GM21515 (cell line): ENCODE measurements around the gene SFTPB.
"Not testable (repeated sequence)": the region's sequence is repeated elsewhere in the genome, so short reads cannot be mapped to it uniquely, and the experiment has no call there.

Source experiments
- ATAC-seq: cut with Tn5 transposase; IDR thresholded peaks from one replicate; pipeline ENCODE4 v1.9.1; 2021; ENCODE audit not compliant: unreplicated experiment

Gene SFTPB

DNA sequence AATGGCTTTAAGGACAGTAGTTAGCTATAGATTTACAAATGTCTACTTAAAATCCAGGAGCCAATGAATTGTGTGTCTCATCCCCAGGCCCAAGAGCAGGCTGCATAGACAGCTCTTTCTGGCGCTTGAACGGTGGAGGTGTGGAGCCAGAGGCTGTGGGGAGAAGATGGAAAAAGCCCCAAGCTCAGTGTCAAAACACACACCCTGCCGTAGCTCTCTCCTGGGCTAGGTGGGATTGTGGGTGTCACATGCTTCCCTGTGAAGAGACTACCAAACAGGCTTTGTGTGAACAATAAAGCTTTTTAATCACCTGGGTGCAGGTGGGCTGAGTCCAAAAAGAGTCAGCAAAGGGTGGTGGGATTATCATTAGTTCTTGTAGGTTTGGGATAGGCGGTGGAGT lies 10.6 kb downstream of the SFTPB start:
- ATAC-seq, result not testable (repeated sequence)

- ATAC-seq, result no peak
These were observed 11.5 kb downstream of the SFTPB start for GRCh38 chr2:85656468-85656867.

- ATAC-seq, result no peak
These were observed 12.0 kb downstream of the SFTPB start for GRCh38 chr2:85655961-85656417.

- ATAC-seq, result no peak
These were observed 14.0 kb downstream of the SFTPB start for GRCh38 chr2:85653996-85654395.

- no peak for ATAC-seq
These were observed 15.9 kb downstream of the SFTPB start for GRCh38 chr2:85652056-85652455.

GRCh38 chr2:85651097-85651496 lies 16.9 kb downstream of the SFTPB start:
- no peak for ATAC-seq

- no peak for ATAC-seq
These were observed 17.5 kb downstream of the SFTPB start for GRCh38 chr2:85650456-85650855.

GRCh38 chr2:85649201-85650190 lies 18.5 kb downstream of the SFTPB start:
- ATAC-seq, result no peak

GRCh38 chr2:85648619-85649018 lies 19.4 kb downstream of the SFTPB start:
- no peak for ATAC-seq

DNA sequence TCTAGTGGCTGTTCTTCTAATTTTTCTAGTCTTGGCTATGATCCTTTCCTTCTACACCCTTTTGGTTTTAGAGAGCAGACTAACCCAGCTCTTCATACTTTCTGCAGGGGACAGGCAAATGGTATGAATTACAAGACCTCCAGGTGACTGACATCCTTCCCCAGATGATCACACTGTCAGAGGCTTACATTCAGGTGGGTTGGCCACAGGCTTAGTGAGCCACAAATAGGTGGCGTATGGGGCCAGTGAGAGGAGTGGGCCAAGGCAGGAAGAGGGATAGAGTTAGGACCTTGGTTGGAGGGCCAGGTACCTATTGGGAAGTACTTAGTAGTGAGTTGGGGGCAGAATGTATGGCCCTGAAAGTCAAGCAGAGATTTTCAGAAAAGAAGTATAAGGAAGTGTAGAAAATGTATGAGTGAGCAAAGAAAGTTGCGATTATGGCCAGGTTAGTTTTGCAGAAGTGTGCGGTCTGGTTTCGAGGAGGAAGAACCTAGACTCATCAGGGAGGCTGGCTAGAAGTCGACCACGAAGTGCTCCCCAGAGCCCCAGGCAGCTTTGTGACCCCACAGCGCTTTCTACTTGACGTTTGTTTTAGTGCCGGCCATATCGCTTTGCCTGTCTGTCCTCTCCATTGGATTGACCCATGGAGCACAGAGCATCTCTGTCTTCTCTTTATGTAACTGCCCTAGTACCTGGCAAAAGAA lies 20.0 kb downstream of the SFTPB start:
- no peak for ATAC-seq

DNA sequence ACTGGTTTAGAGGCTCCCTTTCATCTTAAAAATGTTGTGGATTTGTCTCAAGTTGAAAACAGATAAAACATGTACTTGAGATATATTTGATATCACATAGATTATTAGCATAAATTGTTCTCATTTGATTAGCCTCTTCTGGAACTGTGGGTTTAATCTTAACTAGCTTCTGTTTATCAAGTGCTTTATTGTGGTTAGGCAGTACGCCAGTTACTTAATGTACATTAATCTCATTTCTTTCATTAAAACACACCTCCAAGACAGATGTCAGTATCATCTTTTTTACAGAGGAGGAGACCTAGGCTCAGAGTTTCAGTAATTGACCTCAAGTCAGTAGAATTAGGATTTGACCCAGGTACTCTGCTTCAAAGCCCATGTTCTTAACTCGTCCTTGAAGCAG lies 21.8 kb downstream of the SFTPB start:
- no peak for ATAC-seq

GRCh38 chr2:85644909-85645308 lies 23.1 kb downstream of the SFTPB start:
- no peak for ATAC-seq

- ATAC-seq, result no peak
These were observed 25.3 kb downstream of the SFTPB start for GRCh38 chr2:85642725-85643124.

DNA sequence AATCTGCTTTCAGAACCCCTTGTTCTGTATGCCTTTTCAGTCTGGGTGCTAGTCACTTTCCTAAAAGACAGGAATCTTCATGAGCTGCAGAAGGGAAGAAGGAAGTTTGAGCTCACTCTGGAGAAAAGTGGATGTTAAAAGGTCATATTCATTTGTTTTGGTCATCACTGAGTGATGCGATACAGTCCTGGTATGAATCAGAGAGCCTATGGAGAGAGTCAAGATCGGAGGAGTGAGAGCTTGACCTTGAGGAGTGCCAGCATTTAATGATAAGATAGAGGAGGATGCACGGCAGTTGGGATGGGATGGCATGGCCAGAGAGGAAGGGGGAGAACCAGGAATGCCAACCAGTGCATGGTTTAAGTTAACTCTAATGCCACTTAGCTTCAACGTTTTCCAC lies 32.4 kb downstream of the SFTPB start:
- ATAC-seq, result no peak

GRCh38 chr2:85635011-85635410 lies 33.0 kb downstream of the SFTPB start:
- ATAC-seq, result no peak

GRCh38 chr2:85631316-85631715 lies 36.7 kb downstream of the SFTPB start:
- ATAC-seq, result no peak

DNA sequence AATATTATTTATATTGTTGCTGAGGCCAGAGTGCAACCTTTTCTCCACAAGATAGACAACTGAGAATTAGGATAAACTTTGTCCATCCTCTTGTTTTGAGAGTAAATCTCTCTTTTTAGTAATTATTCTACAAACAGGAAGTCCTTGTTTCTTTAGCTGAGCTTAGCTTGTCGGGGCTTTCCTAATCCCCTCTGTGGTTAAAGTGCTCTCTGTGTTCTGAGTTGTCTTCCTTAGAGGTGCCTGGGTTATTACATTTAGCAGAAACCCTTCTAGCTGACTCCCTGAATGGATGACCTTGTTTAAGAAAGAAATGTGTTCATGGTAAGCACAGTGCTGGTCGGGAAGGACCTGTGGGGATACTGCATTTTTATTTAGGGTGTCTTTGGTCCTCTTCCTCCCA lies 39.3 kb downstream of the SFTPB start:
- no peak for ATAC-seq

DNA sequence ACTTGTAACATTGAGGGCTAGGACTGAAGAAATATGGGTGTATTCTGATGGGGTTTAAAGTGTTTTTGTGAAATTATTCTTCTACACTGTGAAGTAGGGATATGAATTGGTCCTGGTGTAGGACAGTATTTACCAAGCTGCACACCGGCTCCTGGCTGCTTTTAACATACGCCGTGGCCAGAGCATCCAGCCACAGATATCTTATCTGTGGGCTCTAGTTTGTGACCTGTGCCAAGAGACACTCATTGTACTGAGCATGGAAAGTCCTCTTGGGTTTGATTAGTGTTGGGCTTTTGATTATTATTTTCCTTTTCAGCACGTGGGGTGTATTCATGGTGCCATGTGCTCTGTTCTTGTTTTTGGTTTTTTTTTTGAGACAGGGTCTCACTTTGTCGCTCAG lies 44.0 kb downstream of the SFTPB start:
- no peak for ATAC-seq

DNA sequence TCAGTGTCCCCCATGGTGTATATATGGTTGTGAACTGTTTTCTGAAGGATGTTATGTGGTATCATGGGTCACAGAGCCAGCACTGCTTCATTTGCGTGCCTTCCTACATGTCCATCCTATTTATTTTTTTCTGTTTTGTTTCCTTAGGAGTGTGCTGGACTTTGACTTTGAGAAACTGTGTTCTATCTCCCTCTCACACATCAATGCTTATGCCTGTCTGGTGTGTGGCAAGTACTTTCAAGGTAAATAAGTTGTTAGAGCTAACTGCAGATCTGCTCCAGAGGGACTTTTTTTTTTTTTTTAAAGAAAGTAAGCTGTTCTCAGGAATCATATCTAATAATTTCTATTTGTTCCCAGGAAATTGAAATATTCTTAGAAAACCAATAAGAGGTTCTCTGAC lies 46.7 kb downstream of the SFTPB start:
- no peak for ATAC-seq

DNA sequence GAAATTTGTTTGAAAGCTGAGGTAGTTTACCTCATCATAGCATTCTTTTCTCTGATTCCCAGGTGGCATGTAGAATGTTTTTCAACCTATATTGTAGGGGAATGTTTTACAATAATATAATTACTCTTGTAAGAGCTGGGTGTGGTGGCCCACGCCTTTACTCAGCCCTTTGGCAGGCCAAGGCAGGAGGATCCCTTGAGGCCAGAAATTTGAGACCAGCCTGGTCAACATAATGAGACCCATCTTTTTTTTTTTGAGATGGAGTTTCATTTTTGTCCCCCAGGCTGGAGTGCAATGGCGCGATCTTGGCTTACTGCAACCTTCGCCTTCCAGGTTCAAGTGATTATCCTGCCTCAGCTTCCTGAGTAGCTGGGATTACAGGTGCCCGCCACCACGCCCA lies 48.4 kb downstream of the SFTPB start:
- ATAC-seq, result no peak

DNA sequence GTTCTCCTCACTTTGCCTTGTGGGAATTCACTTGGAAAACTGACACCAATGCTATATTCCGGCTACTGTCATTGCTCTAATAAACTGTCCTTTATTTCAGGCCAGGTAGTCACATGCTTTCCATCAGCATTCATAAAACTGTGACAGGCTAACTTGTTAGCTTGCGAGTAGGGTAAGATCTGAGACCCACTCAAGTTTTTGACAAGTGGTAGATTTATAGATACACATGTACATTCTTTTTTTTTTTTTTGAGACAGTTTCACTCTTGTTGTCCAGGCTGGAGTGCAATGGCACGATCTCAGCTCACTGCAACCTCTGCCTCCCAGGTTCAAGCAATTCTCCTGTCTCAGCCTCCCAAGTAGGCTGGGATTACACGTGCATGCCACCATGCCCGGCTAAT lies 50.3 kb downstream of the SFTPB start:
- ATAC-seq, result not testable (repeated sequence)

- ATAC-seq, result no peak
These were observed 52.6 kb downstream of the SFTPB start for GRCh38 chr2:85615413-85615728.
